GM23338 (cell line): ENCODE results near the gene CDH12. TPM values are rescaled to one million over a fixed set of nuclear protein-coding genes. Genes with fewer than 3 reads are reported as not detected.

Experiments
- ATAC-seq: fragments of 200-7000 bp; cut with Tn5 transposase; 3 replicates; pipeline ENCODE4 v1.9.1; 2020
- DNase-seq: peaks from one replicate; pipeline ENCODE4 v3.0.0-alpha.2; 2015; ENCODE audit warnings: low spot score
- H2AFZ ChIP-seq: fragments of 200-600 bp; sonication (generic); 2 replicates; pipeline ENCODE4 v1.8.0; 2016; ENCODE audit warnings: antibody characterized with exemption, mild to moderate bottlenecking, moderate library complexity
- H3F3A ChIP-seq: fragments of 200-600 bp; sonication (generic); replicated peaks from 2 replicates; pipeline ENCODE4 v1.8.0; 2017; ENCODE audit warnings: antibody characterized with exemption, mixed run types, low read depth
- H3K27ac ChIP-seq: fragments of 200-600 bp; sonication (generic); 2 replicates; pipeline ENCODE4 v1.6.1; 2016; ENCODE audit warnings: low read depth
- H3K27me3 ChIP-seq: fragments of 200-600 bp; sonication (generic); 2 replicates; pipeline ENCODE4 v1.8.0; 2016; ENCODE audit warnings: mild to moderate bottlenecking, mixed run types, moderate library complexity; ENCODE audit not compliant: insufficient read depth
- H3K36me3 ChIP-seq: fragments of 200-600 bp; sonication (generic); 2 replicates; pipeline ENCODE4 v1.8.0; 2016; ENCODE audit warnings: mild to moderate bottlenecking; ENCODE audit not compliant: insufficient read depth
- H3K4me1 ChIP-seq: fragments of 200-600 bp; sonication (generic); 2 replicates; pipeline ENCODE4 v1.8.0; 2016; ENCODE audit warnings: mild to moderate bottlenecking, moderate library complexity; ENCODE audit not compliant: insufficient read depth
- H3K4me2 ChIP-seq: fragments of 200-600 bp; sonication (generic); 2 replicates; pipeline ENCODE4 v1.7.1; 2017; ENCODE audit warnings: mixed run types
- H3K4me3 ChIP-seq: fragments of 200-600 bp; sonication (generic); 2 replicates; pipeline ENCODE4 v1.6.1; 2016; ENCODE audit warnings: mixed run types
- H3K79me2 ChIP-seq: fragments of 200-600 bp; sonication (generic); replicated peaks from 2 replicates; pipeline ENCODE4 v1.8.0; 2017; ENCODE audit warnings: mild to moderate bottlenecking; ENCODE audit not compliant: insufficient read depth
- H3K9me2 ChIP-seq: fragments of 200-600 bp; sonication (generic); 2 replicates; pipeline ENCODE4 v1.8.0; 2017; ENCODE audit not compliant: insufficient read depth
- H4K20me1 ChIP-seq: fragments of 200-600 bp; sonication (generic); replicated peaks from 2 replicates; pipeline ENCODE4 v1.8.0; 2017; ENCODE audit warnings: mild to moderate bottlenecking; ENCODE audit not compliant: insufficient read depth
- H3K27ac Mint-ChIP-seq: 2 replicates; pipeline ENCODE4 v1.8.0; 2020; ENCODE audit warnings: inconsistent platforms, mild to moderate bottlenecking, moderate library complexity, mixed read lengths
- H3K27me3 Mint-ChIP-seq: 3 replicates; pipeline ENCODE4 v1.8.0; 2022; ENCODE audit warnings: low read depth, mild to moderate bottlenecking, moderate library complexity, mixed read lengths, inconsistent platforms; ENCODE audit not compliant: insufficient read depth, poor library complexity
- H3K36me3 Mint-ChIP-seq: 3 replicates; pipeline ENCODE4 v1.8.0; 2021; ENCODE audit warnings: low read depth, mild to moderate bottlenecking, inconsistent platforms, moderate library complexity, mixed read lengths
- H3K4me1 Mint-ChIP-seq: 3 replicates; pipeline ENCODE4 v1.8.0; 2020; ENCODE audit warnings: mild to moderate bottlenecking, inconsistent platforms, mixed read lengths
- H3K4me3 Mint-ChIP-seq: 3 replicates; pipeline ENCODE4 v1.8.0; 2021; ENCODE audit warnings: moderate library complexity, mild to moderate bottlenecking, inconsistent platforms, mixed read lengths
- H3K9me3 Mint-ChIP-seq: 3 replicates; pipeline ENCODE4 v1.8.0; 2020; ENCODE audit warnings: moderate library complexity, mild to moderate bottlenecking, inconsistent platforms, mixed read lengths
- EZH2 ChIP-seq: fragments of 200-600 bp; sonication (generic); IDR thresholded peaks from one replicate; pipeline ENCODE4 v1.8.0; 2017; ENCODE audit warnings: antibody characterized with exemption, mild to moderate bottlenecking, low read depth; ENCODE audit not compliant: unreplicated experiment
- JUNB ChIP-seq: IDR thresholded peaks from one replicate; pipeline ENCODE4 v1.6.1; 2016; ENCODE audit warnings: antibody characterized with exemption; ENCODE audit not compliant: unreplicated experiment
- NANOG ChIP-seq: IDR thresholded peaks from 2 replicates; pipeline ENCODE4 v1.6.1; 2016; ENCODE audit warnings: antibody characterized with exemption, borderline replicate concordance
- POLR2AphosphoS5 ChIP-seq: IDR thresholded peaks from 2 replicates; pipeline ENCODE4 v1.6.1; 2016; ENCODE audit warnings: antibody characterized with exemption, low read depth
- STAT1 ChIP-seq: IDR thresholded peaks from one replicate; pipeline ENCODE4 v1.6.1; 2016; ENCODE audit warnings: antibody characterized with exemption; ENCODE audit not compliant: unreplicated experiment
- ZNF331 ChIP-seq: fragments of 250-450 bp; sonication (Bioruptor Pico); IDR thresholded peaks from 2 replicates; pipeline ENCODE4 v1.5.0; 2020; ENCODE audit warnings: low read depth, mild to moderate bottlenecking, moderate library complexity
- polyA plus RNA-seq: library from polyadenylated mRNA; unstranded; fragments of >200 nt; fragmentation: Nextera tagmentation; extraction: Ambion mirVana; gene quantifications from 2 replicates; pipeline ENCODE4 v1.2.1, GENCODE V29; 2016
- total RNA-seq: library from RNA; depleted of rRNA; stranded (reverse); fragments of >200 nt; shearing (Covaris generic); gene quantifications from 2 replicates; pipeline ENCODE4 v1.2.3, GENCODE V29; 2014
- TF ChIP-seq, protein P1 (sequence below), 2 experiments: fragments of 200-600 bp in 1 of 2; sonication (generic) in 1 of 2; conservative IDR thresholded peaks; 2 replicates each; pipeline versions ENCODE4 v1.5.1 to v1.6.1; 2016 to 2017; ENCODE audit warnings: antibody characterized with exemption in 2 of 2, low read depth in 2 of 2, mild to moderate bottlenecking in 2 of 2, moderate library complexity in 1 of 2
- TF ChIP-seq, protein P2 (sequence below): fragments of 250-450 bp; sonication (Bioruptor Pico); IDR thresholded peaks from 2 replicates; pipeline ENCODE4 v1.5.0; 2020; ENCODE audit warnings: mild to moderate bottlenecking, moderate library complexity
- TF ChIP-seq, protein P3 (sequence below): IDR thresholded peaks from one replicate; pipeline ENCODE4 v1.6.1; 2018; ENCODE audit warnings: antibody characterized with exemption; ENCODE audit not compliant: unreplicated experiment

The CDH12 gene
- total and polyA plus RNA-seq, 2 experiments from 2014 or later = not detected

DNA sequence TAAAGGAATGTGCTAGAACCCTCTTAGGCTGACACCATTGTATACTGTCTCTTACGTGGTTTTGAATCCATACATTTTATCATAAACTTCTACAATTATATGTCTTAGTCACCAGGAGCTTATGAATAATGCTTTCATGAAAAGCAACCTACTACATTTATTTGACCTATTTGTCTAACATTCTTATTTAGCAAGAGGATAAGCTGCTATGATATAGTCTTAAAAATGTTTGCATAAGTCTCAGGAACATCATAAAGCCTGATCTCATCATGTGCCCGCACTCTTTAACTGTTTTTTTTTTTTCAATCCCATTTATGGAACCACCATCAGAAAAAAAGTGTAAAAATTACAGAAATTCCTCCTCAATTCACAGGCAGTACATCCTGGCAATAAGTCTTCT is 59.7 kb downstream of the CDH12 start:
- Mint-ChIP-seq H3K4me1 (no peaks in the 10 kb centered on the region), H3K36me3 (no peaks in the 10 kb centered on the region), H3K27me3 (no peaks in the 10 kb centered on the region), H3K4me3 (no peak overlapping the region), H3K27ac (no peak overlapping the region), H3K9me3 (no peaks in the 10 kb centered on the region)
- no peaks in the 10 kb centered on the region for H3K27me3 ChIP-seq
- no peak overlapping the region for H3K4me3 ChIP-seq
- no peaks in the 10 kb centered on the region for H3K79me2 ChIP-seq
- H4K20me1 ChIP-seq = no peaks in the 10 kb centered on the region
- no peak overlapping the region for H3K4me2 ChIP-seq
- no peaks in the 10 kb centered on the region for H3K36me3 ChIP-seq
- no peaks in the 10 kb centered on the region for H3K9me2 ChIP-seq
- no peaks in the 10 kb centered on the region for H3K4me1 ChIP-seq
- no peak for TF ChIP-seq NANOG
- TF ChIP-seq, protein P1, sequence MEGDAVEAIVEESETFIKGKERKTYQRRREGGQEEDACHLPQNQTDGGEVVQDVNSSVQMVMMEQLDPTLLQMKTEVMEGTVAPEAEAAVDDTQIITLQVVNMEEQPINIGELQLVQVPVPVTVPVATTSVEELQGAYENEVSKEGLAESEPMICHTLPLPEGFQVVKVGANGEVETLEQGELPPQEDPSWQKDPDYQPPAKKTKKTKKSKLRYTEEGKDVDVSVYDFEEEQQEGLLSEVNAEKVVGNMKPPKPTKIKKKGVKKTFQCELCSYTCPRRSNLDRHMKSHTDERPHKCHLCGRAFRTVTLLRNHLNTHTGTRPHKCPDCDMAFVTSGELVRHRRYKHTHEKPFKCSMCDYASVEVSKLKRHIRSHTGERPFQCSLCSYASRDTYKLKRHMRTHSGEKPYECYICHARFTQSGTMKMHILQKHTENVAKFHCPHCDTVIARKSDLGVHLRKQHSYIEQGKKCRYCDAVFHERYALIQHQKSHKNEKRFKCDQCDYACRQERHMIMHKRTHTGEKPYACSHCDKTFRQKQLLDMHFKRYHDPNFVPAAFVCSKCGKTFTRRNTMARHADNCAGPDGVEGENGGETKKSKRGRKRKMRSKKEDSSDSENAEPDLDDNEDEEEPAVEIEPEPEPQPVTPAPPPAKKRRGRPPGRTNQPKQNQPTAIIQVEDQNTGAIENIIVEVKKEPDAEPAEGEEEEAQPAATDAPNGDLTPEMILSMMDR (conservative IDR thresholded peaks at IDR 0.05; ENCODE audit: low read depth in 2 of 2) = no peak
- no peak for TF ChIP-seq EZH2
- TF ChIP-seq POLR2AphosphoS5 = no peak
- TF ChIP-seq ZNF331 = no peak
- TF ChIP-seq, protein P2, sequence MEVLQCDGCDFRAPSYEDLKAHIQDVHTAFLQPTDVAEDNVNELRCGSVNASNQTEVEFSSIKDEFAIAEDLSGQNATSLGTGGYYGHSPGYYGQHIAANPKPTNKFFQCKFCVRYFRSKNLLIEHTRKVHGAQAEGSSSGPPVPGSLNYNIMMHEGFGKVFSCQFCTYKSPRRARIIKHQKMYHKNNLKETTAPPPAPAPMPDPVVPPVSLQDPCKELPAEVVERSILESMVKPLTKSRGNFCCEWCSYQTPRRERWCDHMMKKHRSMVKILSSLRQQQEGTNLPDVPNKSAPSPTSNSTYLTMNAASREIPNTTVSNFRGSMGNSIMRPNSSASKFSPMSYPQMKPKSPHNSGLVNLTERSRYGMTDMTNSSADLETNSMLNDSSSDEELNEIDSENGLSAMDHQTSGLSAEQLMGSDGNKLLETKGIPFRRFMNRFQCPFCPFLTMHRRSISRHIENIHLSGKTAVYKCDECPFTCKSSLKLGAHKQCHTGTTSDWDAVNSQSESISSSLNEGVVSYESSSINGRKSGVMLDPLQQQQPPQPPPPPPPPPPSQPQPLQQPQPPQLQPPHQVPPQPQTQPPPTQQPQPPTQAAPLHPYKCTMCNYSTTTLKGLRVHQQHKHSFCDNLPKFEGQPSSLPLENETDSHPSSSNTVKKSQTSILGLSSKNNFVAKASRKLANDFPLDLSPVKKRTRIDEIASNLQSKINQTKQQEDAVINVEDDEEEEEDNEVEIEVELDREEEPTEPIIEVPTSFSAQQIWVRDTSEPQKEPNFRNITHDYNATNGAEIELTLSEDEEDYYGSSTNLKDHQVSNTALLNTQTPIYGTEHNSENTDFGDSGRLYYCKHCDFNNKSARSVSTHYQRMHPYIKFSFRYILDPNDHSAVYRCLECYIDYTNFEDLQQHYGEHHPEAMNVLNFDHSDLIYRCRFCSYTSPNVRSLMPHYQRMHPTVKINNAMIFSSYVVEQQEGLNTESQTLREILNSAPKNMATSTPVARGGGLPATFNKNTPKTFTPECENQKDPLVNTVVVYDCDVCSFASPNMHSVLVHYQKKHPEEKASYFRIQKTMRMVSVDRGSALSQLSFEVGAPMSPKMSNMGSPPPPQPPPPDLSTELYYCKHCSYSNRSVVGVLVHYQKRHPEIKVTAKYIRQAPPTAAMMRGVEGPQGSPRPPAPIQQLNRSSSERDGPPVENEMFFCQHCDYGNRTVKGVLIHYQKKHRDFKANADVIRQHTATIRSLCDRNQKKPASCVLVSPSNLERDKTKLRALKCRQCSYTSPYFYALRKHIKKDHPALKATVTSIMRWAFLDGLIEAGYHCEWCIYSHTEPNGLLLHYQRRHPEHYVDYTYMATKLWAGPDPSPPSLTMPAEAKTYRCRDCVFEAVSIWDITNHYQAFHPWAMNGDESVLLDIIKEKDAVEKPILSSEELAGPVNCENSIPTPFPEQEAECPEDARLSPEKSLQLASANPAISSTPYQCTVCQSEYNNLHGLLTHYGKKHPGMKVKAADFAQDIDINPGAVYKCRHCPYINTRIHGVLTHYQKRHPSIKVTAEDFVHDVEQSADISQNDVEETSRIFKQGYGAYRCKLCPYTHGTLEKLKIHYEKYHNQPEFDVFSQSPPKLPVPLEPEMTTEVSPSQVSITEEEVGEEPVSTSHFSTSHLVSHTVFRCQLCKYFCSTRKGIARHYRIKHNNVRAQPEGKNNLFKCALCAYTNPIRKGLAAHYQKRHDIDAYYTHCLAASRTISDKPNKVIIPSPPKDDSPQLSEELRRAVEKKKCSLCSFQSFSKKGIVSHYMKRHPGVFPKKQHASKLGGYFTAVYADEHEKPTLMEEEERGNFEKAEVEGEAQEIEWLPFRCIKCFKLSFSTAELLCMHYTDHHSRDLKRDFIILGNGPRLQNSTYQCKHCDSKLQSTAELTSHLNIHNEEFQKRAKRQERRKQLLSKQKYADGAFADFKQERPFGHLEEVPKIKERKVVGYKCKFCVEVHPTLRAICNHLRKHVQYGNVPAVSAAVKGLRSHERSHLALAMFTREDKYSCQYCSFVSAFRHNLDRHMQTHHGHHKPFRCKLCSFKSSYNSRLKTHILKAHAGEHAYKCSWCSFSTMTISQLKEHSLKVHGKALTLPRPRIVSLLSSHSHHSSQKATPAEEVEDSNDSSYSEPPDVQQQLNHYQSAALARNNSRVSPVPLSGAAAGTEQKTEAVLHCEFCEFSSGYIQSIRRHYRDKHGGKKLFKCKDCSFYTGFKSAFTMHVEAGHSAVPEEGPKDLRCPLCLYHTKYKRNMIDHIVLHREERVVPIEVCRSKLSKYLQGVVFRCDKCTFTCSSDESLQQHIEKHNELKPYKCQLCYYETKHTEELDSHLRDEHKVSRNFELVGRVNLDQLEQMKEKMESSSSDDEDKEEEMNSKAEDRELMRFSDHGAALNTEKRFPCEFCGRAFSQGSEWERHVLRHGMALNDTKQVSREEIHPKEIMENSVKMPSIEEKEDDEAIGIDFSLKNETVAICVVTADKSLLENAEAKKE = no peak
- TF ChIP-seq STAT1 = no peak
- no peak for TF ChIP-seq JUNB
- TF ChIP-seq, protein P3, sequence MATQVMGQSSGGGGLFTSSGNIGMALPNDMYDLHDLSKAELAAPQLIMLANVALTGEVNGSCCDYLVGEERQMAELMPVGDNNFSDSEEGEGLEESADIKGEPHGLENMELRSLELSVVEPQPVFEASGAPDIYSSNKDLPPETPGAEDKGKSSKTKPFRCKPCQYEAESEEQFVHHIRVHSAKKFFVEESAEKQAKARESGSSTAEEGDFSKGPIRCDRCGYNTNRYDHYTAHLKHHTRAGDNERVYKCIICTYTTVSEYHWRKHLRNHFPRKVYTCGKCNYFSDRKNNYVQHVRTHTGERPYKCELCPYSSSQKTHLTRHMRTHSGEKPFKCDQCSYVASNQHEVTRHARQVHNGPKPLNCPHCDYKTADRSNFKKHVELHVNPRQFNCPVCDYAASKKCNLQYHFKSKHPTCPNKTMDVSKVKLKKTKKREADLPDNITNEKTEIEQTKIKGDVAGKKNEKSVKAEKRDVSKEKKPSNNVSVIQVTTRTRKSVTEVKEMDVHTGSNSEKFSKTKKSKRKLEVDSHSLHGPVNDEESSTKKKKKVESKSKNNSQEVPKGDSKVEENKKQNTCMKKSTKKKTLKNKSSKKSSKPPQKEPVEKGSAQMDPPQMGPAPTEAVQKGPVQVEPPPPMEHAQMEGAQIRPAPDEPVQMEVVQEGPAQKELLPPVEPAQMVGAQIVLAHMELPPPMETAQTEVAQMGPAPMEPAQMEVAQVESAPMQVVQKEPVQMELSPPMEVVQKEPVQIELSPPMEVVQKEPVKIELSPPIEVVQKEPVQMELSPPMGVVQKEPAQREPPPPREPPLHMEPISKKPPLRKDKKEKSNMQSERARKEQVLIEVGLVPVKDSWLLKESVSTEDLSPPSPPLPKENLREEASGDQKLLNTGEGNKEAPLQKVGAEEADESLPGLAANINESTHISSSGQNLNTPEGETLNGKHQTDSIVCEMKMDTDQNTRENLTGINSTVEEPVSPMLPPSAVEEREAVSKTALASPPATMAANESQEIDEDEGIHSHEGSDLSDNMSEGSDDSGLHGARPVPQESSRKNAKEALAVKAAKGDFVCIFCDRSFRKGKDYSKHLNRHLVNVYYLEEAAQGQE = no peak
- DNase-seq (no peak), ATAC-seq (no peak)
- no peaks in the 10 kb centered on the region for H3F3A ChIP-seq
- no peak overlapping the region for H3K27ac ChIP-seq
- H2AFZ ChIP-seq = no peak overlapping the region
